Lower leg skin (tissue), 3 donors: ENCODE data around the gene RRP9.

Experiments used
- CTCF ChIP-seq, 3 donors: fragments of 450-650 bp; IDR thresholded peaks; one replicate each; pipeline ENCODE4 v1.5.1; 2016; ENCODE audit warnings: antibody characterized with exemption in 3 of 3, mild to moderate bottlenecking in 3 of 3, moderate library complexity in 2 of 3
- POLR2A ChIP-seq, 2 donors: fragments of 450-650 bp; IDR thresholded peaks; one replicate each; pipeline ENCODE4 v1.6.1; 2016 to 2017; ENCODE audit warnings: antibody characterized with exemption in 2 of 2, mild to moderate bottlenecking in 1 of 2, moderate library complexity in 1 of 2

GRCh38 chr3:51966922-51967383 lies 25.2 kb upstream of the RRP9 start:
- TF ChIP-seq CTCF (IDR thresholded peaks at IDR 0.05) (no peak), POLR2A (IDR thresholded peaks at IDR 0.05) (no peak)
